ENCODE measurements around the gene ARL5B.

Gene ARL5B

DNA sequence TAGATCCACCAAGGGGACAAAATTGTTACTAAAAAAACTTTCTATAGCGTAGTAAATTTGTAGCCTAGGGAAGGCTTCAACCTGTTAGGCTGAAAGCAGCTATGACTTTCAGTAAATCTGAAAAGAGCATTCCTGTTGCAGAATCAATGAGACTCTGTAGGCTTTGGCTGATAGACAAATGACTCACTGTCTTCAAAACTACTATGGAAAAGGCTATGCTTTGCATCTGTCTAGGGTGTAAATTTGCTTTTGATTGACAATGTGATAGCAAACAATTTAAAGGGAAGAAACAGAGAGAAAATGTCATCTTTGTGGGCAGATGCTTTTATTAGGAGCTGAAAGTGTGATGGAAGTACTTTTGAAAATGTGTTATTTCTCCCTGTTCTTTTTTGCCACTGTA lies 60.6 kb downstream of the ARL5B start:
- H3K9ac ChIP-seq, result no peak overlapping the region
- no peak overlapping the region for H3K4me2 ChIP-seq
- H3K4me1 ChIP-seq, result no peaks in the 10 kb centered on the region
- no peaks in the 10 kb centered on the region for H3K27me3 ChIP-seq
- no peak overlapping the region for H3K27ac ChIP-seq
- H3K36me3 ChIP-seq, result no peaks in the 10 kb centered on the region
- TF ChIP-seq Cebpa-rat (IDR thresholded peaks at IDR 0.05), result no peak
- H3K4me3 ChIP-seq, result no peak overlapping the region
- H3K9me3 ChIP-seq (replicated peaks in 1 of 11), result no peaks in the 10 kb centered on the region
- H4K20me1 ChIP-seq, result no peaks in the 10 kb centered on the region

GRCh38 chr10:18721067-18721466 lies 61.8 kb downstream of the ARL5B start:
- no peak overlapping the region for H3K4me2 ChIP-seq
- H3K27ac ChIP-seq, result no peak overlapping the region
- no peak overlapping the region for H3K9ac ChIP-seq
- H3K4me3 ChIP-seq, result no peak overlapping the region
- TF ChIP-seq Cebpa-rat (IDR thresholded peaks at IDR 0.05), result no peak
- no peaks in the 10 kb centered on the region for H3K27me3 ChIP-seq
- no peaks in the 10 kb centered on the region for H4K20me1 ChIP-seq
- H3K36me3 ChIP-seq, result no peaks in the 10 kb centered on the region
- H3K4me1 ChIP-seq, result no peaks in the 10 kb centered on the region
- no peaks in the 10 kb centered on the region for H3K9me3 ChIP-seq (replicated peaks in 1 of 11)

GRCh38 chr10:18723801-18724200 lies 64.6 kb downstream of the ARL5B start:
- Histone ChIP-seq H4K20me1 (no peaks in the 10 kb centered on the region), H3K9ac (no peak overlapping the region), H3K27ac (no peak overlapping the region), H3K4me3 (no peak overlapping the region), H3K4me2 (no peak overlapping the region), H3K36me3 (no peaks in the 10 kb centered on the region), H3K9me3 (replicated peaks in 1 of 11) (peaks cover 0 to 5% (median 0%) of the 10 kb centered on the region in 11 experiments; a peak in 3 of 22 replicates), H3K27me3 (no peaks in the 10 kb centered on the region), H3K4me1 (no peaks in the 10 kb centered on the region)
- TF ChIP-seq Cebpa-rat (IDR thresholded peaks at IDR 0.05), result no peak

All from BLaER1 treated with 17β-estradiol and CSF1 and Interleukin-3, amounts not matched to agents 10 nM and 100 nM (cell line).